Parathyroid adenoma (tissue), 2 donors: Measurements from ENCODE around the gene OCLN.
"Not testable (repeated sequence)": the region's sequence is repeated elsewhere in the genome, so short reads cannot be mapped to it uniquely, and the experiment has no call there.

ENCODE experiments used
- H2AFZ ChIP-seq: fragments of 300-600 bp; sonication (generic); one replicate; pipeline ENCODE4 v1.7.0; 2017; ENCODE audit warnings: antibody characterized with exemption, mild to moderate bottlenecking
- H3K27ac ChIP-seq: fragments of 300-600 bp; sonication (generic); one replicate; pipeline ENCODE4 v1.7.0; 2017
- H3K27me3 ChIP-seq: fragments of 300-600 bp; sonication (generic); one replicate; pipeline ENCODE4 v1.7.0; 2017; ENCODE audit warnings: low read length; ENCODE audit not compliant: control insufficient read depth, insufficient read depth
- H3K36me3 ChIP-seq: fragments of 300-600 bp; sonication (generic); one replicate; pipeline ENCODE4 v1.7.0; 2017; ENCODE audit warnings: low read length; ENCODE audit not compliant: control insufficient read depth, insufficient read depth
- H3K4me1 ChIP-seq: fragments of 300-600 bp; sonication (generic); one replicate; pipeline ENCODE4 v1.7.0; 2017; ENCODE audit warnings: control low read depth
- H3K4me2 ChIP-seq: fragments of 300-600 bp; sonication (generic); one replicate; pipeline ENCODE4 v1.7.0; 2017; ENCODE audit warnings: low read length
- H3K4me3 ChIP-seq: fragments of 300-600 bp; sonication (generic); one replicate; pipeline ENCODE4 v1.7.0; 2017; ENCODE audit warnings: low read depth, low read length
- H3K79me2 ChIP-seq: fragments of 300-600 bp; sonication (generic); one replicate; pipeline ENCODE4 v1.7.0; 2017; ENCODE audit warnings: control low read depth
- H3K9ac ChIP-seq: fragments of 300-600 bp; sonication (generic); one replicate; pipeline ENCODE4 v1.7.0; 2017; ENCODE audit warnings: mild to moderate bottlenecking
- H3K9me3 ChIP-seq: fragments of 300-600 bp; sonication (generic); one replicate; pipeline ENCODE4 v1.7.0; 2017; ENCODE audit warnings: low read length; ENCODE audit not compliant: control insufficient read depth
- TF ChIP-seq, protein P1 (sequence below): fragments of 300-600 bp; sonication (generic); IDR thresholded peaks from one replicate; pipeline ENCODE4 v1.7.0; 2017; ENCODE audit warnings: antibody characterized with exemption, mild to moderate bottlenecking
- donor health status: primary hyperparathyroidism.

Gene OCLN

DNA sequence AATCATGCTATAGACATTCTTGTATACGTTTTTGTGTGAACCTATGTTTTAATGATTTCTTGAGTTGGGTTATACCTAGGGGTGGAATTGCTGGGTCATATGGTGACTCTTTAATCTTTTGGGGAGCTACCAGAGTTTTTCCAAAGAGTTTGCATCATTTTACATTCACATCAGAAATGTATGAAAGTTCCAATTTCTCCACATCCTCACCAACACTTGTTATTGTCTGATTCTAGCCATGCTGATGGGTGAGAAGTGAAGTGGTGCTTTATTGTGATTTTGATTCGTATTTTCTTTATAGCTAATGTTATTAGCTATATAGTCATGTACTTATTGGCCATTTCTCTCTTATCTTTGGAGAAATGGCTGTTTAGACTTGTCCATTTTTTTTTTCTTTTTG is 18.1 kb downstream of the OCLN start:
- Histone ChIP-seq H3K9ac (no peak overlapping the region), H3K4me3 (no peak overlapping the region), H3K27ac (no peak overlapping the region), H3K36me3 (no peaks in the 10 kb centered on the region), H3K27me3 (no peaks in the 10 kb centered on the region), H3K4me1 (peaks cover 5% of the 10 kb centered on the region), H3K9me3 (no peaks in the 10 kb centered on the region), H2AFZ (no peak overlapping the region), H3K4me2 (no peak overlapping the region), H3K79me2 (peaks cover 4% of the 10 kb centered on the region)
- TF ChIP-seq, protein P1, sequence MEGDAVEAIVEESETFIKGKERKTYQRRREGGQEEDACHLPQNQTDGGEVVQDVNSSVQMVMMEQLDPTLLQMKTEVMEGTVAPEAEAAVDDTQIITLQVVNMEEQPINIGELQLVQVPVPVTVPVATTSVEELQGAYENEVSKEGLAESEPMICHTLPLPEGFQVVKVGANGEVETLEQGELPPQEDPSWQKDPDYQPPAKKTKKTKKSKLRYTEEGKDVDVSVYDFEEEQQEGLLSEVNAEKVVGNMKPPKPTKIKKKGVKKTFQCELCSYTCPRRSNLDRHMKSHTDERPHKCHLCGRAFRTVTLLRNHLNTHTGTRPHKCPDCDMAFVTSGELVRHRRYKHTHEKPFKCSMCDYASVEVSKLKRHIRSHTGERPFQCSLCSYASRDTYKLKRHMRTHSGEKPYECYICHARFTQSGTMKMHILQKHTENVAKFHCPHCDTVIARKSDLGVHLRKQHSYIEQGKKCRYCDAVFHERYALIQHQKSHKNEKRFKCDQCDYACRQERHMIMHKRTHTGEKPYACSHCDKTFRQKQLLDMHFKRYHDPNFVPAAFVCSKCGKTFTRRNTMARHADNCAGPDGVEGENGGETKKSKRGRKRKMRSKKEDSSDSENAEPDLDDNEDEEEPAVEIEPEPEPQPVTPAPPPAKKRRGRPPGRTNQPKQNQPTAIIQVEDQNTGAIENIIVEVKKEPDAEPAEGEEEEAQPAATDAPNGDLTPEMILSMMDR = no peak

DNA sequence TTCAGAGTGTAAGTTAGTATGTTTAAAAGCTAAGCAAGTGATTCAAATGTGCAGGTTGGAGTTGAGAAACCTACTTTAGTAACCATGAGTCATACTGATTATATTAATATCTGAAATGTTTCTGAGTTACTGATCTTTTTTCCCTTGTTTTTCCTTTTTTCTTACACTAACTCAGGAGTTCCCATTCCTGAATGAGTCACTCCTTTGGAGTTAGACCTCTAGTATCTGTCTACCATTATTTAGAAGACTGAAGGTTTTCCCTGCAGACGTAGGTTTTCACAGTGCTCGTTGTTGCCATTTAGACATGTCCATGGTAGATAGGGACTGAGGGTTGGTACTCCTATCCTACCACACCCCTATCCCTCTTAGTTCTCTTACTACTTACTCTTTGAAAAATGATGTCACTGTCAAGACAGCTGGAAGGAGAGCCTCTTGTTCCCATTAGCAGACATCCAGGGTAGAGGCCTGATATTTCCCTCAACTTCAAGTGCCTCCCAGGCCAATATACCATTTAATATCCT is 20.2 kb downstream of the OCLN start:
- TF ChIP-seq, protein P1 = no peak
- no peak overlapping the region for H2AFZ ChIP-seq
- no peaks in the 10 kb centered on the region for H3K36me3 ChIP-seq
- H3K9me3 ChIP-seq = no peaks in the 10 kb centered on the region
- no peaks in the 10 kb centered on the region for H3K27me3 ChIP-seq
- H3K4me3 ChIP-seq = no peak overlapping the region
- no peak overlapping the region for H3K4me2 ChIP-seq
- H3K79me2 ChIP-seq = peaks cover 4% of the 10 kb centered on the region
- H3K9ac ChIP-seq = no peak overlapping the region
- no peak overlapping the region for H3K27ac ChIP-seq
- H3K4me1 ChIP-seq = peaks cover 9% of the 10 kb centered on the region

DNA sequence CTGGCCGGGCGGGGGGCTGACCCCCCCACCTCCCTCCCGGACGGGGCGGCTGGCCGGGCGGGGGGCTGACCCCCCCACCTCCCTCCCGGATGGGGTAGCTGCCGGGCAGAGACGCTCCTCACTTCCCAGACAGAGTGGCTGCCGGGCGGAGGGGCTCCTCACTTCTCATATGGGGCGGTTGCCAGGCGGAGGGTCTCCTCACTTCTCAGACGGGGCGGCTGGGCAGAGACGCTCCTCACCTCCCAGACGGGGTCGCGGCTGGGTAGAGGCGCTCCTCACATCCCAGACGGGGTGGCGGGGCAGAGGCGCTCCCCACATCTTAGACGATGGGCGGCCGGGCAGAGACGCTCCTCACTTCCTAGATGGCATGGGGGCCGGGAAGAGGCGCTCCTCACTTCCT is 23.0 kb downstream of the OCLN start:
- H3K4me3 ChIP-seq, H2AFZ ChIP-seq, H3K27me3 ChIP-seq, H3K9ac ChIP-seq, H3K27ac ChIP-seq, H3K4me2 ChIP-seq, H3K9me3 ChIP-seq, H3K79me2 ChIP-seq, H3K36me3 ChIP-seq: not testable (repeated sequence)
- peaks cover 14% of the 10 kb centered on the region for H3K4me1 ChIP-seq

DNA sequence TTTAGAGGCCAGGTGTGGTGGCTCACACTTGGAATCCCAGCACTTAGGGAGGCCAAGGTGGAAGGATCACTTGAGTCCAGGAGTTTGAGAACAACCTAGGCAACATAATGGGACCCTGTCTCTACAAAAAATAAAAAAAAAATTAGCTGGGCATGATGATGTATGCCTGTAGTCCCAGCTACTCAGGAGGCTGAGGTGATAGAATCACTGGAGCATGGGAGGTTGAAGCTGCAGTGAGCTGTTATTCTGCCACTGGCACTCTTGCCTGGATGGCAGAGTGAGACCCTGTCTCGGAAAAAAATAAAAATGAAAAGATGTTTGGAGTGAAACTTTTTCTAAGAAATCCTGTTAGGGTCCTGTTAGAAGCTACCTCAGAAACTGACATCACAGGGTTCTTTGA is 24.2 kb downstream of the OCLN start:
- H3K4me3 ChIP-seq = no peak overlapping the region
- no peak overlapping the region for H3K9ac ChIP-seq
- no peak overlapping the region for H3K27ac ChIP-seq
- TF ChIP-seq, protein P1 = no peak
- H3K36me3 ChIP-seq = no peaks in the 10 kb centered on the region
- H3K4me2 ChIP-seq = no peak overlapping the region
- H3K9me3 ChIP-seq = no peaks in the 10 kb centered on the region
- peaks cover 4% of the 10 kb centered on the region for H3K79me2 ChIP-seq
- H3K27me3 ChIP-seq = no peaks in the 10 kb centered on the region
- peaks cover 14% of the 10 kb centered on the region for H3K4me1 ChIP-seq
- H2AFZ ChIP-seq = no peak overlapping the region

DNA sequence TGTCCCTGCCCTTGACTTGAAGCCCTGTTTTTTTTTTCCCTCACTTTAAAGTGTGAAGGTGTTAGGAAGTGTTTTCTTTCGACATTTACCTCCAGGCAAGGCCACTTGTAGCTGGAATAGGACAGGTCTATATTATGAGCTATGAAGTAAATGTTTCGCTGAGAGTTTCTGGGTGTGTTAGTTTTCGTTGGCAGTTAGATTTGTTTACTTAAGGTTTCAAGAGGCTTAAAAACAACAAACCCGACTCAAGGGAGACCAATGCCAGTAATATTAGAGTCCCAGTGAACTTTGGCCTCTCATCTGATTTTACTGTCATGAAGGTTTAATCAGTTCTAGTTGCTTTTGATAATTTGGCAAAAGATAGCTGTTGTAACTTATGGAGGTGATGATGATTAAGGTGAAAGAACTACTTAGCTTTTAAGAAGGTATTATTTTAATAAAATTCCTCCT is 25.2 kb downstream of the OCLN start:
- Histone ChIP-seq H3K4me1 (peaks cover 14% of the 10 kb centered on the region), H3K36me3 (no peaks in the 10 kb centered on the region), H2AFZ (peak overlapping the region; percentile 40), H3K27me3 (no peaks in the 10 kb centered on the region), H3K4me3 (no peak overlapping the region), H3K9me3 (no peaks in the 10 kb centered on the region), H3K79me2 (peaks cover 4% of the 10 kb centered on the region), H3K4me2 (peak overlapping the region; percentile 34), H3K27ac (no peak overlapping the region), H3K9ac (no peak overlapping the region)
- TF ChIP-seq, protein P1 = no peak
